Liver (tissue), 9 donors: ENCODE results near the gene OR10H4. TPM values are rescaled to one million over a fixed set of nuclear protein-coding genes. Genes with fewer than 3 reads are reported as not detected.

Experiments used
- DNase-seq: peaks from one replicate; pipeline ENCODE4 v3.0.0-alpha.2; 2017; ENCODE audit warnings: low spot score
- H3K27ac ChIP-seq, 2 donors: one replicate each; pipeline ENCODE4 v1.7.0; 2013; ENCODE audit warnings: inconsistent platforms in 2 of 2, low read length in 2 of 2, control low read depth in 1 of 2, low read depth in 1 of 2, mild to moderate bottlenecking in 1 of 2
- H3K27me3 ChIP-seq, 4 donors: one replicate each; pipeline versions ENCODE4 v1.6.1 to v1.7.0; 2013; ENCODE audit warnings: low read length in 3 of 4, inconsistent platforms in 1 of 4, mild to moderate bottlenecking in 1 of 4, moderate library complexity in 1 of 4; ENCODE audit not compliant: control insufficient read depth in 4 of 4, insufficient read depth in 4 of 4
- H3K36me3 ChIP-seq, 4 donors: one replicate each; pipeline versions ENCODE4 v1.6.1 to v1.7.0; 2013; ENCODE audit warnings: low read length in 3 of 4, mild to moderate bottlenecking in 3 of 4, low read depth in 1 of 4, moderate library complexity in 1 of 4; ENCODE audit not compliant: control insufficient read depth in 4 of 4, insufficient read depth in 3 of 4
- H3K4me1 ChIP-seq, 4 donors: one replicate each; pipeline versions ENCODE4 v1.6.1 to v1.7.0; 2013; ENCODE audit warnings: low read length in 3 of 4, mild to moderate bottlenecking in 3 of 4, moderate library complexity in 1 of 4; ENCODE audit not compliant: control insufficient read depth in 4 of 4, insufficient read depth in 4 of 4
- H3K4me3 ChIP-seq, 3 donors: one replicate each; pipeline versions ENCODE4 v1.6.1 to v1.7.0; 2013; ENCODE audit warnings: low read length in 3 of 3, control low read depth in 1 of 3, low read depth in 1 of 3, mild to moderate bottlenecking in 1 of 3
- H3K9ac ChIP-seq, 2 donors: one replicate each; pipeline ENCODE4 v1.7.0; 2013; ENCODE audit warnings: low read length in 2 of 2, mild to moderate bottlenecking in 2 of 2, moderate library complexity in 2 of 2, control low read depth in 1 of 2, low read depth in 1 of 2
- H3K9me3 ChIP-seq, 4 donors: one replicate each; pipeline versions ENCODE4 v1.6.1 to v1.7.0; 2013; ENCODE audit warnings: low read length in 3 of 4; ENCODE audit not compliant: control insufficient read depth in 4 of 4
- ATF3 ChIP-seq: IDR thresholded peaks from 2 replicates; pipeline ENCODE4 v1.6.1; 2016; ENCODE audit warnings: antibody characterized with exemption
- EGR1 ChIP-seq, 2 donors: IDR thresholded peaks; 2 replicates each; pipeline ENCODE4 v1.6.1; 2016 to 2018; ENCODE audit warnings: antibody characterized with exemption in 2 of 2, low read depth in 2 of 2
- FOXA1 ChIP-seq: IDR thresholded peaks from 2 replicates; pipeline ENCODE4 v1.6.1; 2016; ENCODE audit warnings: antibody characterized with exemption
- FOXA2 ChIP-seq: IDR thresholded peaks from 2 replicates; pipeline ENCODE4 v1.6.1; 2016; ENCODE audit warnings: antibody characterized with exemption
- GABPA ChIP-seq, 2 donors: IDR thresholded peaks in 1 of 2; conservative IDR thresholded peaks in 1 of 2; 2 replicates each; pipeline ENCODE4 v1.6.1; 2016; ENCODE audit warnings: antibody characterized with exemption in 2 of 2, mild to moderate bottlenecking in 1 of 2, moderate library complexity in 1 of 2
- HNF4A ChIP-seq, 2 donors: conservative IDR thresholded peaks; 2 replicates each; pipeline ENCODE4 v1.6.1; 2016; ENCODE audit warnings: antibody characterized with exemption in 2 of 2, mild to moderate bottlenecking in 2 of 2
- HNF4G ChIP-seq: IDR thresholded peaks from 2 replicates; pipeline ENCODE4 v1.6.1; 2016; ENCODE audit warnings: antibody characterized with exemption
- JUND ChIP-seq, 2 donors: IDR thresholded peaks; 2 replicates each; pipeline ENCODE4 v1.6.1; 2016; ENCODE audit warnings: antibody characterized with exemption in 2 of 2
- MAX ChIP-seq: IDR thresholded peaks from 2 replicates; pipeline ENCODE4 v1.6.1; 2016; ENCODE audit warnings: antibody characterized with exemption
- NR2F2 ChIP-seq: IDR thresholded peaks from 2 replicates; pipeline ENCODE4 v1.6.1; 2016; ENCODE audit warnings: antibody characterized with exemption
- RAD21 ChIP-seq, 2 donors: IDR thresholded peaks; 2 replicates each; pipeline ENCODE4 v1.6.1; 2016; ENCODE audit warnings: antibody characterized with exemption in 2 of 2, mild to moderate bottlenecking in 2 of 2
- REST ChIP-seq: IDR thresholded peaks from 2 replicates; pipeline ENCODE4 v1.6.1; 2016; ENCODE audit warnings: antibody characterized with exemption, mild to moderate bottlenecking
- RXRA ChIP-seq, 2 donors: IDR thresholded peaks; 2 replicates each; pipeline ENCODE4 v1.6.1; 2017 to 2018; ENCODE audit warnings: antibody characterized with exemption in 2 of 2, mild to moderate bottlenecking in 1 of 2
- SP1 ChIP-seq: IDR thresholded peaks from 2 replicates; pipeline ENCODE4 v1.6.1; 2018; ENCODE audit warnings: antibody characterized with exemption, mild to moderate bottlenecking
- TAF1 ChIP-seq: conservative IDR thresholded peaks from 2 replicates; pipeline ENCODE4 v1.6.1; 2016; ENCODE audit warnings: antibody characterized with exemption, mild to moderate bottlenecking
- YY1 ChIP-seq: IDR thresholded peaks from 2 replicates; pipeline ENCODE4 v1.6.1; 2016; ENCODE audit warnings: antibody characterized with exemption, mild to moderate bottlenecking
- ZBTB33 ChIP-seq: IDR thresholded peaks from 2 replicates; pipeline ENCODE4 v1.6.1; 2016; ENCODE audit warnings: antibody characterized with exemption
- WGBS: extraction: QIAGEN DNeasy Blood & Tissue Kit; methylation state at CpG from one replicate; pipeline ENCODE4 v1.1.7; 2013; 5-methylcytosine and 5-hydroxymethylcytosine counted together
- polyA plus RNA-seq, 2 donors: library from polyadenylated mRNA; stranded (reverse) in 1 of 2; unstranded in 1 of 2; fragments of 200-250 nt in 1 of 2; fragments of >200 nt in 1 of 2; fragmentation: Nextera tagmentation in 1 of 2; extraction: Ambion mirVana in 1 of 2; gene quantifications; one replicate each; pipeline versions ENCODE4 v1.2.1 to v1.2.3, GENCODE V29; 2013 to 2015
- total RNA-seq, 2 donors: library from RNA; depleted of rRNA; stranded (reverse); fragments of >200 nt; gene quantifications; one replicate each; pipeline ENCODE4 v1.2.3, GENCODE V29; 2014
- TF ChIP-seq, protein P1 (sequence below): fragments of 150-350 bp; IDR thresholded peaks from 2 replicates; pipeline ENCODE4 v1.5.1; 2017; ENCODE audit warnings: improper control_type of control experiment, low read depth, low read length; ENCODE audit not compliant: missing input control
- donor health status: healthy.
- donor health status: healthy.
- donor health status: healthy.
- donor health status: healthy.
- donor health status: healthy.

The OR10H4 gene
- total and polyA plus RNA-seq, 4 donors: not detected

DNA sequence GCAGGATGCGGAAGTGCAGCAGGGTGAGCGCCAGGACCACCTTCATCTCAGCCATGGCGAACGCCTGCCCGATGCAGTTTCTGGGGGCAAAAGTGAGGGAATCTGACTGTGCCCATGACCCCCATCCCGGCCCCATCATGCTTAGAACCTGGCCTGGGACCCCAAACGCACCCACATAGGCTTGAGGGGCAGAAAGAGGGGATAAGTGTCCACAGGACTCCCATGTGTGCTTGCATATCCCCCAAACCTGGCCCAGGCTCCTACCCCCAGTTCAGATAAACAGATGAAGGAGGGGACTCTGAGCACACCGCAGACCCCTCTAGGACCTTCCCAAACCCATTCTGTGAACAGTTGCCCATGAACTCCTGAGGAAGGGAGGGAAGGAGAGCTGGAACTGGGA lies 35.0 kb upstream of the OR10H4 start:
- H3K36me3 ChIP-seq: peaks cover 6 to 43% (median 26%) of the 10 kb centered on the region in 4 donors
- H3K4me1 ChIP-seq: no peaks in the 10 kb centered on the region
- H3K9ac ChIP-seq: no peak overlapping the region
- TF ChIP-seq, protein P1, sequence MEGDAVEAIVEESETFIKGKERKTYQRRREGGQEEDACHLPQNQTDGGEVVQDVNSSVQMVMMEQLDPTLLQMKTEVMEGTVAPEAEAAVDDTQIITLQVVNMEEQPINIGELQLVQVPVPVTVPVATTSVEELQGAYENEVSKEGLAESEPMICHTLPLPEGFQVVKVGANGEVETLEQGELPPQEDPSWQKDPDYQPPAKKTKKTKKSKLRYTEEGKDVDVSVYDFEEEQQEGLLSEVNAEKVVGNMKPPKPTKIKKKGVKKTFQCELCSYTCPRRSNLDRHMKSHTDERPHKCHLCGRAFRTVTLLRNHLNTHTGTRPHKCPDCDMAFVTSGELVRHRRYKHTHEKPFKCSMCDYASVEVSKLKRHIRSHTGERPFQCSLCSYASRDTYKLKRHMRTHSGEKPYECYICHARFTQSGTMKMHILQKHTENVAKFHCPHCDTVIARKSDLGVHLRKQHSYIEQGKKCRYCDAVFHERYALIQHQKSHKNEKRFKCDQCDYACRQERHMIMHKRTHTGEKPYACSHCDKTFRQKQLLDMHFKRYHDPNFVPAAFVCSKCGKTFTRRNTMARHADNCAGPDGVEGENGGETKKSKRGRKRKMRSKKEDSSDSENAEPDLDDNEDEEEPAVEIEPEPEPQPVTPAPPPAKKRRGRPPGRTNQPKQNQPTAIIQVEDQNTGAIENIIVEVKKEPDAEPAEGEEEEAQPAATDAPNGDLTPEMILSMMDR: no peak
- TF ChIP-seq SP1 (no peak), JUND (IDR thresholded peaks at IDR 0.05) (no peak), YY1 (no peak), HNF4A (conservative IDR thresholded peaks at IDR 0.05) (no peak), TAF1 (no peak), FOXA2 (no peak), RAD21 (IDR thresholded peaks at IDR 0.05) (no peak), GABPA (IDR thresholded peaks at IDR 0.05 in 1 of 2, conservative IDR thresholded peaks at IDR 0.05 in 1 of 2) (no peak), HNF4G (no peak), EGR1 (IDR thresholded peaks at IDR 0.05; ENCODE audit: low read depth in 2 of 2) (no peak), MAX (no peak), NR2F2 (no peak), ZBTB33 (no peak), RXRA (IDR thresholded peaks at IDR 0.05) (no peak), REST (no peak), FOXA1 (no peak), ATF3 (no peak)
- no peak for DNase-seq
- no peaks in the 10 kb centered on the region for H3K27me3 ChIP-seq
- no peak overlapping the region for H3K27ac ChIP-seq
- no peak overlapping the region for H3K4me3 ChIP-seq
- H3K9me3 ChIP-seq: no peaks in the 10 kb centered on the region
- 93% methylated on average over 8 of the region's 8 CpGs for WGBS
